Endothelial cell (in vitro differentiated cells): ENCODE data around the gene CYB5A. TPM values are rescaled to one million over a fixed set of nuclear protein-coding genes. Genes with fewer than 3 reads are reported as not detected.

ENCODE experiments used
- DNase-seq: peaks from one replicate; pipeline ENCODE4 v3.0.0; 2021; ENCODE audit warnings: low spot score
- H3K27ac Mint-ChIP-seq: one replicate; pipeline ENCODE4 v1.8.0; 2021; ENCODE audit warnings: mixed read lengths, inconsistent platforms; ENCODE audit not compliant: unreplicated experiment
- H3K27me3 Mint-ChIP-seq: one replicate; pipeline ENCODE4 v1.8.0; 2021; ENCODE audit warnings: mild to moderate bottlenecking, moderate library complexity, mixed read lengths, inconsistent platforms; ENCODE audit not compliant: unreplicated experiment
- H3K36me3 Mint-ChIP-seq: one replicate; pipeline ENCODE4 v1.8.0; 2021; ENCODE audit warnings: mild to moderate bottlenecking, low read depth, mixed read lengths, inconsistent platforms; ENCODE audit not compliant: unreplicated experiment
- H3K4me1 Mint-ChIP-seq: one replicate; pipeline ENCODE4 v1.8.0; 2021; ENCODE audit warnings: mild to moderate bottlenecking, mixed read lengths, inconsistent platforms; ENCODE audit not compliant: unreplicated experiment
- H3K4me3 Mint-ChIP-seq: one replicate; pipeline ENCODE4 v1.8.0; 2021; ENCODE audit warnings: mild to moderate bottlenecking, mixed read lengths, inconsistent platforms; ENCODE audit not compliant: unreplicated experiment
- H3K9me3 Mint-ChIP-seq: one replicate; pipeline ENCODE4 v1.8.0; 2021; ENCODE audit warnings: mixed read lengths, inconsistent platforms; ENCODE audit not compliant: unreplicated experiment
- CTCF ChIP-seq: fragments of 200-600 bp; sonication (generic); IDR thresholded peaks from one replicate; pipeline ENCODE4 v1.5.0; 2021; ENCODE audit warnings: antibody characterized with exemption; ENCODE audit not compliant: unreplicated experiment
- total RNA-seq: library from RNA; stranded (reverse); fragmentation: NEBNext Ultra II Directional; extraction: Animal tissue kit (Norgen Biotek cat#: 25700); gene quantifications from one replicate; pipeline ENCODE4 v1.2.1, GENCODE V29; 2021; ENCODE audit not compliant: unreplicated experiment

The CYB5A gene
- total RNA-seq, 1 donor from 2014 or later: 119 TPM

GRCh38 chr18:74326231-74326630 is 34.5 kb upstream of the CYB5A start:
- Mint-ChIP-seq H3K9me3 (no peaks in the 10 kb centered on the region), H3K4me1 (no peaks in the 10 kb centered on the region), H3K36me3 (no peaks in the 10 kb centered on the region), H3K27ac (no peak overlapping the region), H3K27me3 (peaks cover 1% of the 10 kb centered on the region), H3K4me3 (no peak overlapping the region)
- DNase-seq: no peak
- no peak for TF ChIP-seq CTCF

DNA sequence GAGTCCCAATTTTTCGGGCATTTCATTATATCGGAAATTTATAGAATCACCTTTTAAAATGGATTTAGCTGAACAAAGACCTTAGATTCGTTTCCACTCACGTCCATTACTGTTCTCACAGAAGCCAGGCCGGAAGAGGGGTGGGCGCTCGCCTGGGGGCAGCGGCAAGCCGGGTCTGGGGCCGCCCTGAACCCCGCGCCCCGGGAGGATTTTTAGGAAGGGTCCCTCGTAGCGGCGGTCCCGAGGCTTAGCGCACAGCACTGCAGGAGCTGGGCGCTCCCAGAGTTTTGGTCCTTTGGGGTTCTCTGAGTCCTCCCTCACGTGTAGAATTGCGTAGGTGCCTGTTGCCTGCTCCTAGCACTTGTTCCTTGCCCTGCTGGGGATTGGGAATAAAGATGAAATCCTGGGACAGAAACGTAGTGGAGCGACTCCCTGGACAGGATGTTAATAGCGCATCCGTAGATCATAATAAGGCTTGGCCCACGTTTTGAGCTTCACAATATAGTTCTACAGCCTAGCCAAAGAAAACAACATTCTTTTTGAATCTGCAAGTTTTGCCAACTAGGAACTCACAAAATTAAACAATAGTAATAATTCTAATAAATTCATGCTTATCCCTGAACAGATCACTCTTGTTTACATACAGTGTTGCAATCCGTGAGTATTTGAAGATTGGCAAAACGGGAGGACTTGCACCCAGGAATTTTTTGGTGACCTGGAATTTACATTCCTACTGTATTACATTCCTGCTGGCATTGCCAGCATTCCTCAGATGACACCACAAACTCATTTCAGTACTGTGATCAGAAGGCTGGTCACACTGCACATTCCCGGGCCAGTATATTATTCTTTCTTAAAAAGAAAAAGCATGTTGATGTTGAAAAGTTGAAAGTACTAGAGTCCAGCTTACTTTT is 24.8 kb upstream of the CYB5A start:
- Mint-ChIP-seq H3K4me3 (no peak overlapping the region), H3K4me1 (peaks cover 4% of the 10 kb centered on the region), H3K9me3 (no peaks in the 10 kb centered on the region), H3K27me3 (no peaks in the 10 kb centered on the region), H3K27ac (no peak overlapping the region), H3K36me3 (no peaks in the 10 kb centered on the region)
- DNase-seq: no peak
- no peak for TF ChIP-seq CTCF

GRCh38 chr18:74315464-74316256 is 23.9 kb upstream of the CYB5A start, which contains the start of gene C18orf63:
C18orf63 (plus strand) TSS chr18:74315839; CDS start chr18:74317866, 2,027 bp downstream.
- H3K4me1 Mint-ChIP-seq: peaks cover 4% of the 10 kb centered on the region

DNA sequence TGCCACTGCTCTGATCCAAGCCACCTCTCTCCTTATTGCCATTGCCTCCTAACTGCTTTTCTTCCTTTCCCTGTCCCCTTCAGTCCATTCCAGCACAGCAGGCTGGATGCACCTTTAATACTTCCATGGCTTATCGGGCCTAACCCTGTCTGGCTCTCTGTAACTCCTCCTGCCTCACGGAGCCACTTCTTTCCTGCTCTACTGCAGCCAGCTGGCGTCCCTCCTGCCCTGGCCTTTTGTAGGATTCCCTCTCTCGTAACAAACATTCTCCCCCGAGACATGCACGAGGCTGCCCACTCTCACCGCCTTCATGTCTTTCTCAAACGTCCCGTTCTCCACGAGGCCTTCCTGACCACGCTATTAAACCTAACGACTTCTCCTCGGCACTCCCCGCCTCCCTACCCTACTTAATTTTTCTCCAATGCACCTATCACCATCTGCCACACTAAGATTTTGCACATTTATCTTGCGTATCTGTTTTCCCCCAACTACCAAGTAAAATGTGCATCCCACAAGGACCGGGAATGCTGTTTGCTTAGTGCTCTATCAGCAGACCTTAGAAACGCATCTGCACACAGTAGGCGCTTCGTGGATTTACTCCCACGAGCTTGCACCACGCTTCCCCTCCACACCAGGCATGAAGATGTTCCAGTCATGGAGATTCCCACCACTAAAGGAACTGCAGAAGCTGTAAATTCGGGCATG is 23.1 kb upstream of the CYB5A start:
- H3K27ac Mint-ChIP-seq: no peak overlapping the region
- no peaks in the 10 kb centered on the region for H3K9me3 Mint-ChIP-seq
- H3K36me3 Mint-ChIP-seq: no peaks in the 10 kb centered on the region
- no peak overlapping the region for H3K4me3 Mint-ChIP-seq
- TF ChIP-seq CTCF: no peak
- peaks cover under 1% of the 10 kb centered on the region for H3K4me1 Mint-ChIP-seq
- DNase-seq: no peak
- H3K27me3 Mint-ChIP-seq: no peaks in the 10 kb centered on the region

More at GRCh38 chr18:74315464-74316256, 23.9 kb upstream of the CYB5A start, which contains the start of gene C18orf63:
- no peaks in the 10 kb centered on the region for H3K36me3 Mint-ChIP-seq
- H3K9me3 Mint-ChIP-seq: no peaks in the 10 kb centered on the region
- H3K27me3 Mint-ChIP-seq: no peaks in the 10 kb centered on the region
- no peak within 1 kb of the TSS for H3K4me3 Mint-ChIP-seq
- no peak within 1 kb of the TSS for H3K27ac Mint-ChIP-seq
- no peak for TF ChIP-seq CTCF
- DNase-seq: no peak
